Measurements from ENCODE around the gene NUP85. TPM values are rescaled to one million over a fixed set of nuclear protein-coding genes. Genes with fewer than 3 reads are reported as not detected.
"Not testable (repeated sequence)": the region's sequence is repeated elsewhere in the genome, so short reads cannot be mapped to it uniquely, and the experiment has no call there.

Gene NUP85
- total RNA-seq = 25.6 TPM

- Histone ChIP-seq H3K4me1 (ENCODE audit: insufficient read depth, low read length) (peaks cover 29% of the 10 kb centered on the region), H3K27me3 (ENCODE audit: insufficient read depth, low read length) (no peaks in the 10 kb centered on the region), H3K9me3 (ENCODE audit: low read depth, low read length) (no peaks in the 10 kb centered on the region), H3K4me3 (ENCODE audit: low read length) (peak within 1 kb of the TSS; percentile 85)
Measured at GRCh38 chr17:75205037-75205792, at the start of gene NUP85. TSS of gene NUP85 (plus strand) at chr17:75205679. CDS start at chr17:75205762, 83 bp downstream.

- H3K4me3 ChIP-seq (ENCODE audit: low read length); H3K9me3 ChIP-seq (ENCODE audit: low read depth, low read length); H3K4me1 ChIP-seq (ENCODE audit: insufficient read depth, low read length); H3K27me3 ChIP-seq (ENCODE audit: insufficient read depth, low read length): not testable (repeated sequence)
Measured at GRCh38 chr17:75158480-75158879, 47.0 kb upstream of the NUP85 start.

- H3K27me3 ChIP-seq (ENCODE audit: insufficient read depth, low read length) = no peaks in the 10 kb centered on the region
- peaks cover 8% of the 10 kb centered on the region for H3K4me1 ChIP-seq (ENCODE audit: insufficient read depth, low read length)
- no peaks in the 10 kb centered on the region for H3K9me3 ChIP-seq (ENCODE audit: low read depth, low read length)
Measured at GRCh38 chr17:75159196-75160031, 46.1 kb upstream of the NUP85 start.

GRCh38 chr17:75160211-75160610, 45.3 kb upstream of the NUP85 start:
- H3K4me3 ChIP-seq (ENCODE audit: low read length) = no peak overlapping the region
- H3K27me3 ChIP-seq (ENCODE audit: insufficient read depth, low read length) = no peaks in the 10 kb centered on the region
- H3K4me1 ChIP-seq (ENCODE audit: insufficient read depth, low read length) = peaks cover 1% of the 10 kb centered on the region
- no peaks in the 10 kb centered on the region for H3K9me3 ChIP-seq (ENCODE audit: low read depth, low read length)

More at GRCh38 chr17:75159196-75160031, 46.1 kb upstream of the NUP85 start:
- no peak overlapping the region for H3K4me3 ChIP-seq (ENCODE audit: low read length)

GRCh38 chr17:75163074-75163473, 42.4 kb upstream of the NUP85 start:
- Histone ChIP-seq H3K9me3 (ENCODE audit: low read depth, low read length) (no peaks in the 10 kb centered on the region), H3K4me3 (ENCODE audit: low read length) (no peak overlapping the region), H3K4me1 (ENCODE audit: insufficient read depth, low read length) (no peaks in the 10 kb centered on the region), H3K27me3 (ENCODE audit: insufficient read depth, low read length) (no peaks in the 10 kb centered on the region)

- not testable (repeated sequence) for H3K4me3 ChIP-seq (ENCODE audit: low read length); H3K27me3 ChIP-seq (ENCODE audit: insufficient read depth, low read length)
Measured at GRCh38 chr17:75164606-75165005, 40.9 kb upstream of the NUP85 start.

GRCh38 chr17:75168998-75169397, 36.5 kb upstream of the NUP85 start:
- Histone ChIP-seq H3K27me3 (ENCODE audit: insufficient read depth, low read length) (no peaks in the 10 kb centered on the region), H3K4me3 (ENCODE audit: low read length) (no peak overlapping the region), H3K9me3 (ENCODE audit: low read depth, low read length) (no peaks in the 10 kb centered on the region)

More at GRCh38 chr17:75164606-75165005, 40.9 kb upstream of the NUP85 start:
- H3K4me1 ChIP-seq (ENCODE audit: insufficient read depth, low read length); H3K9me3 ChIP-seq (ENCODE audit: low read depth, low read length): not testable (repeated sequence)

GRCh38 chr17:75173526-75173925, 32.0 kb upstream of the NUP85 start:
- Histone ChIP-seq H3K27me3 (ENCODE audit: insufficient read depth, low read length) (no peaks in the 10 kb centered on the region), H3K4me3 (ENCODE audit: low read length) (no peak overlapping the region), H3K4me1 (ENCODE audit: insufficient read depth, low read length) (peaks cover 6% of the 10 kb centered on the region), H3K9me3 (ENCODE audit: low read depth, low read length) (no peaks in the 10 kb centered on the region)

More at GRCh38 chr17:75168998-75169397, 36.5 kb upstream of the NUP85 start:
- H3K4me1 ChIP-seq (ENCODE audit: insufficient read depth, low read length) = peaks cover 6% of the 10 kb centered on the region

GRCh38 chr17:75174996-75175395, 30.5 kb upstream of the NUP85 start:
- Histone ChIP-seq H3K9me3 (ENCODE audit: low read depth, low read length) (no peaks in the 10 kb centered on the region), H3K27me3 (ENCODE audit: insufficient read depth, low read length) (no peaks in the 10 kb centered on the region), H3K4me1 (ENCODE audit: insufficient read depth, low read length) (peaks cover 15% of the 10 kb centered on the region), H3K4me3 (ENCODE audit: low read length) (no peak overlapping the region)

GRCh38 chr17:75176625-75177024, 28.9 kb upstream of the NUP85 start:
- no peak overlapping the region for H3K4me3 ChIP-seq (ENCODE audit: low read length)
- H3K9me3 ChIP-seq (ENCODE audit: low read depth, low read length) = no peaks in the 10 kb centered on the region
- no peaks in the 10 kb centered on the region for H3K27me3 ChIP-seq (ENCODE audit: insufficient read depth, low read length)
- H3K4me1 ChIP-seq (ENCODE audit: insufficient read depth, low read length) = peaks cover 22% of the 10 kb centered on the region

- no peaks in the 10 kb centered on the region for H3K9me3 ChIP-seq (ENCODE audit: low read depth, low read length)
- H3K4me1 ChIP-seq (ENCODE audit: insufficient read depth, low read length) = peaks cover 26% of the 10 kb centered on the region
- H3K4me3 ChIP-seq (ENCODE audit: low read length) = no peak overlapping the region
- H3K27me3 ChIP-seq (ENCODE audit: insufficient read depth, low read length) = no peaks in the 10 kb centered on the region
Measured at GRCh38 chr17:75178453-75178852, 27.0 kb upstream of the NUP85 start.

- Histone ChIP-seq H3K4me1 (ENCODE audit: insufficient read depth, low read length) (peaks cover 33% of the 10 kb centered on the region), H3K4me3 (ENCODE audit: low read length) (peak overlapping the region; percentile 94), H3K27me3 (ENCODE audit: insufficient read depth, low read length) (no peaks in the 10 kb centered on the region), H3K9me3 (ENCODE audit: low read depth, low read length) (no peaks in the 10 kb centered on the region)
Measured at GRCh38 chr17:75181110-75181509, 24.4 kb upstream of the NUP85 start.

- H3K27me3 ChIP-seq (ENCODE audit: insufficient read depth, low read length) = no peaks in the 10 kb centered on the region
- peaks cover 33% of the 10 kb centered on the region for H3K4me1 ChIP-seq (ENCODE audit: insufficient read depth, low read length)
- no peaks in the 10 kb centered on the region for H3K9me3 ChIP-seq (ENCODE audit: low read depth, low read length)
- H3K4me3 ChIP-seq (ENCODE audit: low read length) = peak overlapping the region; percentile 94
Measured at GRCh38 chr17:75181608-75182318, 23.7 kb upstream of the NUP85 start.

- no peaks in the 10 kb centered on the region for H3K27me3 ChIP-seq (ENCODE audit: insufficient read depth, low read length)
- H3K9me3 ChIP-seq (ENCODE audit: low read depth, low read length) = no peaks in the 10 kb centered on the region
- H3K4me1 ChIP-seq (ENCODE audit: insufficient read depth, low read length) = peaks cover 33% of the 10 kb centered on the region
- peak overlapping the region; percentile 94 for H3K4me3 ChIP-seq (ENCODE audit: low read length)
Measured at GRCh38 chr17:75182319-75182568, 23.2 kb upstream of the NUP85 start.

All from mononuclear cell (primary cell).